IMR-90 (cell line): ENCODE results near the gene DHRS7B. TPM values are rescaled to one million over a fixed set of nuclear protein-coding genes. Genes with fewer than 3 reads are reported as not detected.

Source experiments
- ATAC-seq: fragments of 200-7000 bp; cut with Tn5 transposase; 2 replicates; pipeline ENCODE4 v1.9.1; 2020; ENCODE audit warnings: low read depth, mild to moderate bottlenecking, moderate library complexity
- BruUV-seq: library from RNA; stranded (reverse); fragments of 400-500 nt; replicated peaks from 2 replicates; lab custom pipeline; 2021; lab: Mats Ljungman, UMichigan
- CTCF ChIA-PET: fragments of 300-600 bp; formaldehyde crosslinking; extraction: SDS; loops from one replicate; lab custom pipeline; 2021; ENCODE audit warnings: antibody characterized with exemption; lab: Yijun Ruan, JAX
- POLR2A ChIA-PET: fragments of 300-600 bp; sonication (Branson Sonifier 250); formaldehyde crosslinking; loops from one replicate; lab custom pipeline; 2022; ENCODE audit warnings: antibody characterized with exemption; ENCODE audit not compliant: unreplicated experiment; lab: Charles Lee
- DNase-seq: peaks from one replicate; pipeline ENCODE4 v3.0.0; 2013
- H2AFZ ChIP-seq: replicated peaks from 2 replicates; pipeline ENCODE3; 2013; ENCODE audit warnings: low read length, mild to moderate bottlenecking; ENCODE audit not compliant: poor library complexity
- H2AK5ac ChIP-seq: 2 replicates; pipeline ENCODE4 v1.6.1; 2013; ENCODE audit warnings: low read depth, low read length, inconsistent platforms
- H2AK9ac ChIP-seq: replicated peaks from 2 replicates; pipeline ENCODE3; 2013; ENCODE audit warnings: mild to moderate bottlenecking, low read depth, low read length, moderate library complexity; ENCODE audit not compliant: poor library complexity
- H2BK120ac ChIP-seq: 2 replicates; pipeline ENCODE4 v1.6.1; 2013; ENCODE audit warnings: low read depth, low read length, inconsistent platforms
- H2BK15ac ChIP-seq: 3 replicates; pipeline ENCODE4 v1.6.1; 2013; ENCODE audit warnings: low read depth, low read length, inconsistent platforms
- H2BK20ac ChIP-seq: 2 replicates; pipeline ENCODE4 v1.6.1; 2013; ENCODE audit warnings: low read depth, mild to moderate bottlenecking, inconsistent platforms, low read length, moderate library complexity
- H2BK5ac ChIP-seq: 2 replicates; pipeline ENCODE4 v1.6.1; 2013; ENCODE audit warnings: mild to moderate bottlenecking, low read depth, low read length, inconsistent platforms; ENCODE audit not compliant: poor library complexity, severe bottlenecking
- H3K14ac ChIP-seq: replicated peaks from 2 replicates; pipeline ENCODE4 v1.6.1; 2013; ENCODE audit warnings: low read depth, low read length, inconsistent platforms
- H3K18ac ChIP-seq: 2 replicates; pipeline ENCODE4 v1.6.1; 2013; ENCODE audit warnings: low read depth, low read length, control low read depth
- H3K23ac ChIP-seq: 2 replicates; pipeline ENCODE4 v1.6.1; 2013; ENCODE audit warnings: low read depth, low read length, inconsistent platforms
- H3K27ac ChIP-seq: 2 replicates; pipeline ENCODE4 v1.5.1; 2013; ENCODE audit warnings: mild to moderate bottlenecking, control low read depth, low read length; ENCODE audit not compliant: insufficient read depth
- H3K27me3 ChIP-seq: 2 replicates; pipeline ENCODE4 v1.6.1; 2013; ENCODE audit warnings: low read length; ENCODE audit not compliant: control insufficient read depth, insufficient read depth
- H3K36me3 ChIP-seq: 2 replicates; pipeline ENCODE4 v1.6.1; 2013; ENCODE audit warnings: low read length, mixed read lengths; ENCODE audit not compliant: control insufficient read depth, insufficient read depth
- H3K4ac ChIP-seq: 2 replicates; pipeline ENCODE4 v1.6.1; 2013; ENCODE audit warnings: low read depth, low read length, inconsistent platforms
- H3K4me1 ChIP-seq: 2 replicates; pipeline ENCODE4 v1.6.1; 2013; ENCODE audit warnings: low read length, mixed read lengths; ENCODE audit not compliant: control insufficient read depth, insufficient read depth
- H3K4me2 ChIP-seq: 2 replicates; pipeline ENCODE4 v1.6.1; 2013; ENCODE audit warnings: low read depth, mild to moderate bottlenecking, control low read depth, low read length, moderate library complexity
- H3K4me3 ChIP-seq: 2 replicates; pipeline ENCODE4 v1.5.1; 2013; ENCODE audit warnings: low read depth, mild to moderate bottlenecking, control low read depth, low read length, moderate library complexity; ENCODE audit not compliant: insufficient read depth
- H3K56ac ChIP-seq: 2 replicates; pipeline ENCODE4 v1.6.1; 2013; ENCODE audit warnings: low read length, inconsistent platforms; ENCODE audit not compliant: insufficient read depth; ENCODE audit errors: extremely low read depth
- H3K79me1 ChIP-seq, 2 experiments: 2 replicates each; pipeline ENCODE4 v1.6.1; 2013; ENCODE audit warnings: low read length in 2 of 2, inconsistent platforms in 1 of 2, low read depth in 1 of 2
- H3K9ac ChIP-seq: 2 replicates; pipeline ENCODE4 v1.6.1; 2013; ENCODE audit warnings: low read depth, low read length, control low read depth
- H3K9me1 ChIP-seq: 2 replicates; pipeline ENCODE4 v1.6.1; 2013; ENCODE audit warnings: low read length, inconsistent platforms; ENCODE audit not compliant: insufficient read depth
- H3K9me3 ChIP-seq: 2 replicates; pipeline ENCODE4 v1.6.1; 2013; ENCODE audit warnings: low read length; ENCODE audit not compliant: control insufficient read depth, insufficient read depth
- H4K20me1 ChIP-seq: 2 replicates; pipeline ENCODE4 v1.6.1; 2013; ENCODE audit warnings: low read length, inconsistent platforms; ENCODE audit not compliant: insufficient read depth
- H4K5ac ChIP-seq: 2 replicates; pipeline ENCODE4 v1.6.1; 2013; ENCODE audit warnings: mild to moderate bottlenecking, low read depth, low read length, control low read depth
- H4K8ac ChIP-seq, 2 experiments: 2 replicates each; pipeline ENCODE4 v1.6.1; 2013; ENCODE audit warnings: low read depth in 2 of 2, low read length in 2 of 2, control low read depth in 1 of 2, inconsistent platforms in 1 of 2
- H4K91ac ChIP-seq: 2 replicates; pipeline ENCODE4 v1.6.1; 2013; ENCODE audit warnings: low read depth, low read length, inconsistent platforms; ENCODE audit not compliant: insufficient read depth
- BHLHE40 ChIP-seq: fragments of 150-350 bp; IDR thresholded peaks from 2 replicates; pipeline ENCODE4 v1.6.1; 2016; ENCODE audit warnings: mild to moderate bottlenecking, low read depth, low read length
- CEBPB ChIP-seq: IDR thresholded peaks from 2 replicates; pipeline ENCODE4 v1.6.1; 2012; ENCODE audit warnings: low read depth, low read length, improper control_type of control experiment
- FOS ChIP-seq: fragments of 150-350 bp; IDR thresholded peaks from 2 replicates; pipeline ENCODE4 v1.6.1; 2016; ENCODE audit warnings: low read depth, low read length
- MAFK ChIP-seq: IDR thresholded peaks from 2 replicates; pipeline ENCODE4 v1.6.1; 2012; ENCODE audit warnings: low read depth, low read length, improper control_type of control experiment
- MXI1 ChIP-seq: IDR thresholded peaks from 2 replicates; pipeline ENCODE4 v1.6.1; 2012; ENCODE audit warnings: low read depth, mild to moderate bottlenecking, low read length, moderate library complexity, borderline replicate concordance
- NFE2L2 ChIP-seq: fragments of 150-350 bp; IDR thresholded peaks from 2 replicates; pipeline ENCODE4 v1.6.1; 2016; ENCODE audit warnings: low read depth, mild to moderate bottlenecking, low read length
- POLR2A ChIP-seq: IDR thresholded peaks from 2 replicates; pipeline ENCODE4 v1.6.1; 2012; ENCODE audit warnings: mild to moderate bottlenecking, low read depth, low read length
- RAD21 ChIP-seq: IDR thresholded peaks from 2 replicates; pipeline ENCODE4 v1.6.1; 2012; ENCODE audit warnings: low read length, improper control_type of control experiment
- RCOR1 ChIP-seq: IDR thresholded peaks from 2 replicates; pipeline ENCODE4 v1.6.1; 2012; ENCODE audit warnings: mild to moderate bottlenecking, low read length, improper control_type of control experiment; ENCODE audit not compliant: insufficient replicate concordance
- RFX5 ChIP-seq: IDR thresholded peaks from 2 replicates; pipeline ENCODE4 v1.8.0; 2012; ENCODE audit warnings: low read depth, mild to moderate bottlenecking, low read length, moderate library complexity
- WGBS, 2 experiments: methylation state at CpG; one replicate each; pipeline versions ENCODE4 v1.1.5 to v1.1.7; 2013; ENCODE audit warnings: missing lambda C conversion rate in 2 of 2; ENCODE audit not compliant: insufficient read length in 1 of 2; ENCODE audit errors: extremely low coverage in 2 of 2; 5-methylcytosine and 5-hydroxymethylcytosine counted together
- dilution Hi-C: fragments of 300-500 bp; cut with HindIII; formaldehyde crosslinking; loops from one replicate; pipeline ENCODE4 v1.14.3; 2018; ENCODE audit warnings: low sequenced_read_pairs; ENCODE audit not compliant: unreplicated experiment
- in situ Hi-C: fragments of 300-500 bp; cut with MboI; formaldehyde crosslinking; loops from 3 replicates; pipeline ENCODE4 v1.14.3; 2019; ENCODE audit warnings: low sequenced_read_pairs, inconsistent platforms, mixed read lengths
- intact Hi-C: fragments of 100-400 bp; cut with micrococcal nuclease; formaldehyde crosslinking; loops from 2 replicates; pipeline ENCODE4 v1.10.0; 2022
- polyA plus RNA-seq, 3 experiments: library from polyadenylated mRNA; depleted of rRNA; stranded (reverse); fragments of >200 nt; gene quantifications; 2 replicates each; pipeline ENCODE4 v1.2.3, GENCODE V29; 2012; ENCODE audit warnings: low replicate concordance in 1 of 3
- total RNA-seq: library from RNA; depleted of rRNA; stranded (reverse); fragments of >200 nt; gene quantifications from 2 replicates; pipeline ENCODE4 v1.2.3, GENCODE V29; 2012
- TF ChIP-seq, protein P1 (sequence below): conservative IDR thresholded peaks from 2 replicates; pipeline ENCODE4 v1.5.1; 2012; ENCODE audit warnings: mild to moderate bottlenecking, low read depth, low read length, improper control_type of control experiment
- TF ChIP-seq, protein P2 (sequence below): fragments of 150-350 bp; IDR thresholded peaks from 2 replicates; pipeline ENCODE4 v1.6.1; 2016; ENCODE audit warnings: low read depth, mild to moderate bottlenecking, low read length, moderate library complexity, borderline replicate concordance

Gene DHRS7B
- total and polyA plus RNA-seq, 2 of the 4 experiments (the other 2 are of a cell fraction), result 24.4 to 34.4 TPM

DNA sequence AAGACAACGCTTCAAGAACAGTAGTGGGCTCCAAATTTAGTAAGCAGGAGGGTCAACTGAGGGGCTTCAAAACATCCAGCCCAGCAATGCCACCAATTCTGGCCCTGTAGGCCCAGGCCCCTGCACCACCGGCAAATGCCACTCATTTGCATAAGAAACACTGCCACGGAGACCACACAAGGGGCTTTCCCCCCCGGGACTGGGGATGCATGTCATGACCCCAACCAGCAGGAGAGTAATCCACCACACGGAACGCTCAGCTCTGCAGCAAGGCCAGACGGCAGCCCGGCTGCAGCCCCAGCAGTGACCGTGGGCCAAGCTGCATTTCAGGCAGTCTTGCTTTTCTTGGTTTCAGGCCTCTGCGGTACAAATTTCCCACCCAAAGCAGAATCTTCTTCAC is 73.1 kb downstream of the DHRS7B start:
- no peak overlapping the region for H4K91ac ChIP-seq
- H3K56ac ChIP-seq, result no peak overlapping the region
- no peak overlapping the region for H3K9ac ChIP-seq
- peaks cover 83% of the 10 kb centered on the region for H4K20me1 ChIP-seq
- ChIA-PET CTCF (interaction anchor here (0.5 kb wide), 1 partner anchor 33 kb away, joined by 3 read pairs; no protein-coding TSS in a partner anchor), POLR2A (no interaction called here)
- WGBS, 2 experiments, result 74% methylated on average over 8 of the region's 10 CpGs; no CpG with 5 or more reads in 1 of the 2 experiments
- no peak overlapping the region for H2BK120ac ChIP-seq
- peaks cover 26% of the 10 kb centered on the region for H3K36me3 ChIP-seq
- in situ Hi-C loops (no loop called here), dilution Hi-C loops (no loop called here), intact Hi-C loops (no loop called here)
- H2BK20ac ChIP-seq, result no peak overlapping the region
- no TSS peak for BruUV-seq
- no peaks in the 10 kb centered on the region for H3K27me3 ChIP-seq
- H3K4me1 ChIP-seq, result peaks cover 2% of the 10 kb centered on the region; the same call in 1 of the 2 replicates
- TF ChIP-seq MXI1, result no peak
- no peak for TF ChIP-seq RAD21
- no peak for TF ChIP-seq FOS
- no peak for TF ChIP-seq MAFK
- TF ChIP-seq RCOR1, result no peak
- TF ChIP-seq, protein P1, sequence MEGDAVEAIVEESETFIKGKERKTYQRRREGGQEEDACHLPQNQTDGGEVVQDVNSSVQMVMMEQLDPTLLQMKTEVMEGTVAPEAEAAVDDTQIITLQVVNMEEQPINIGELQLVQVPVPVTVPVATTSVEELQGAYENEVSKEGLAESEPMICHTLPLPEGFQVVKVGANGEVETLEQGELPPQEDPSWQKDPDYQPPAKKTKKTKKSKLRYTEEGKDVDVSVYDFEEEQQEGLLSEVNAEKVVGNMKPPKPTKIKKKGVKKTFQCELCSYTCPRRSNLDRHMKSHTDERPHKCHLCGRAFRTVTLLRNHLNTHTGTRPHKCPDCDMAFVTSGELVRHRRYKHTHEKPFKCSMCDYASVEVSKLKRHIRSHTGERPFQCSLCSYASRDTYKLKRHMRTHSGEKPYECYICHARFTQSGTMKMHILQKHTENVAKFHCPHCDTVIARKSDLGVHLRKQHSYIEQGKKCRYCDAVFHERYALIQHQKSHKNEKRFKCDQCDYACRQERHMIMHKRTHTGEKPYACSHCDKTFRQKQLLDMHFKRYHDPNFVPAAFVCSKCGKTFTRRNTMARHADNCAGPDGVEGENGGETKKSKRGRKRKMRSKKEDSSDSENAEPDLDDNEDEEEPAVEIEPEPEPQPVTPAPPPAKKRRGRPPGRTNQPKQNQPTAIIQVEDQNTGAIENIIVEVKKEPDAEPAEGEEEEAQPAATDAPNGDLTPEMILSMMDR, result no peak
- TF ChIP-seq, protein P2, sequence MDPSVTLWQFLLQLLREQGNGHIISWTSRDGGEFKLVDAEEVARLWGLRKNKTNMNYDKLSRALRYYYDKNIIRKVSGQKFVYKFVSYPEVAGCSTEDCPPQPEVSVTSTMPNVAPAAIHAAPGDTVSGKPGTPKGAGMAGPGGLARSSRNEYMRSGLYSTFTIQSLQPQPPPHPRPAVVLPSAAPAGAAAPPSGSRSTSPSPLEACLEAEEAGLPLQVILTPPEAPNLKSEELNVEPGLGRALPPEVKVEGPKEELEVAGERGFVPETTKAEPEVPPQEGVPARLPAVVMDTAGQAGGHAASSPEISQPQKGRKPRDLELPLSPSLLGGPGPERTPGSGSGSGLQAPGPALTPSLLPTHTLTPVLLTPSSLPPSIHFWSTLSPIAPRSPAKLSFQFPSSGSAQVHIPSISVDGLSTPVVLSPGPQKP, result no peak
- TF ChIP-seq RFX5, result no peak
- TF ChIP-seq NFE2L2, result no peak
- no peak for TF ChIP-seq POLR2A
- no peak for TF ChIP-seq BHLHE40
- TF ChIP-seq CEBPB, result no peak
- H3K23ac ChIP-seq, result no peak overlapping the region
- DNase-seq, result no peak
- H2AK9ac ChIP-seq, result no peak overlapping the region
- H3K9me1 ChIP-seq, result peaks cover 21% of the 10 kb centered on the region; the same call in 1 of the 2 replicates
- no peak overlapping the region for H3K18ac ChIP-seq
- no peak overlapping the region for H3K14ac ChIP-seq
- H2AK5ac ChIP-seq, result no peak overlapping the region
- no peak overlapping the region for H3K4me2 ChIP-seq
- H3K27ac ChIP-seq, result no peak overlapping the region
- no peak overlapping the region for H2BK5ac ChIP-seq
- H3K79me1 ChIP-seq, result peaks cover 17 to 82% of the 10 kb centered on the region in 2 experiments
- H3K9me3 ChIP-seq, result no peaks in the 10 kb centered on the region
- H2AFZ ChIP-seq, result no peak overlapping the region
- H4K8ac ChIP-seq, result no peak overlapping the region
- no peak overlapping the region for H3K4me3 ChIP-seq
- no peak for ATAC-seq
- H4K5ac ChIP-seq, result no peak overlapping the region
- H3K4ac ChIP-seq, result no peak overlapping the region
- H2BK15ac ChIP-seq, result no peak overlapping the region
